Mammary epithelial cell (primary cell): ENCODE data around the gene GRIA1.

Experiments used
- EZH2 ChIP-seq: IDR thresholded peaks from 2 replicates; pipeline ENCODE4 v1.6.1; 2012; ENCODE audit warnings: low read length, inconsistent platforms, borderline replicate concordance
- TF ChIP-seq, protein P1 (sequence below), 2 donors: IDR thresholded peaks in 1 of 2; conservative IDR thresholded peaks in 1 of 2; 2 replicates each; pipeline ENCODE4 v1.5.1; 2011 to 2012; ENCODE audit warnings: inconsistent platforms in 2 of 2, low read length in 2 of 2, mild to moderate bottlenecking in 2 of 2, control low read depth in 1 of 2, low read depth in 1 of 2; ENCODE audit not compliant: insufficient read depth in 1 of 2; ENCODE audit errors: extremely low read depth in 1 of 2

DNA sequence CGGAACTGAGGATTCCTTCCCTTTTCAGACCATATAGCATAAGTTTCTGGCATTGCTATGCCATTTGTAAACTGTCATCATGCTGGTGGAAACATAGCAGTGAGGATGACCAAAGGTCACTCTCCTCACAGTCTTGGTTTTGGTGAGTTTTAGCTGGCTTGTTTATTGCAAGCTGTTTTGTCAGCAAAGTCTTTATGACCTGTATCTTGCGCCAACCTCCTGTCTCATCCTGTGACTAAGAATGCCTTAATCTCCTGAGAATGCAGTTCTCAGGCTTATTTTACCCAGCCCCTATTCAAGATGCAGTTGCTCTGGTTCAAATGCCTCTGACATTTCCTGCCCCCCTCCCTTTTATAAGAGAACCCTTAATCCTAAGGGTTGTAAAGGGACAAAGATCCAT lies 26.7 kb upstream of the GRIA1 start:
- TF ChIP-seq, protein P1, sequence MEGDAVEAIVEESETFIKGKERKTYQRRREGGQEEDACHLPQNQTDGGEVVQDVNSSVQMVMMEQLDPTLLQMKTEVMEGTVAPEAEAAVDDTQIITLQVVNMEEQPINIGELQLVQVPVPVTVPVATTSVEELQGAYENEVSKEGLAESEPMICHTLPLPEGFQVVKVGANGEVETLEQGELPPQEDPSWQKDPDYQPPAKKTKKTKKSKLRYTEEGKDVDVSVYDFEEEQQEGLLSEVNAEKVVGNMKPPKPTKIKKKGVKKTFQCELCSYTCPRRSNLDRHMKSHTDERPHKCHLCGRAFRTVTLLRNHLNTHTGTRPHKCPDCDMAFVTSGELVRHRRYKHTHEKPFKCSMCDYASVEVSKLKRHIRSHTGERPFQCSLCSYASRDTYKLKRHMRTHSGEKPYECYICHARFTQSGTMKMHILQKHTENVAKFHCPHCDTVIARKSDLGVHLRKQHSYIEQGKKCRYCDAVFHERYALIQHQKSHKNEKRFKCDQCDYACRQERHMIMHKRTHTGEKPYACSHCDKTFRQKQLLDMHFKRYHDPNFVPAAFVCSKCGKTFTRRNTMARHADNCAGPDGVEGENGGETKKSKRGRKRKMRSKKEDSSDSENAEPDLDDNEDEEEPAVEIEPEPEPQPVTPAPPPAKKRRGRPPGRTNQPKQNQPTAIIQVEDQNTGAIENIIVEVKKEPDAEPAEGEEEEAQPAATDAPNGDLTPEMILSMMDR (conservative IDR thresholded peaks at IDR 0.05 in 1 of 2, IDR thresholded peaks at IDR 0.05 in 1 of 2; ENCODE audit: extremely low read depth in 1 of 2, insufficient read depth in 1 of 2, low read depth in 1 of 2, low read length in 2 of 2) = no peak
- no peak for TF ChIP-seq EZH2
